Calu3 (cell line): Measurements from ENCODE around the gene FBXO10. TPM values are rescaled to one million over a fixed set of nuclear protein-coding genes. Genes with fewer than 3 reads are reported as not detected.
A peak's percentile ranks its signal among the peaks of the same experiment; 100 is the strongest.

Experiments
- BruUV-seq: library from RNA; stranded (reverse); fragments of 400-500 nt; replicated peaks from 2 replicates; lab custom pipeline; 2021; lab: Mats Ljungman, UMichigan
- CTCF ChIA-PET: fragments of 300-600 bp; sonication (Branson Sonifier 250); formaldehyde crosslinking; loops from one replicate; lab custom pipeline; 2022; ENCODE audit warnings: antibody characterized with exemption; lab: Charles Lee
- DNase-seq: peaks from one replicate; pipeline ENCODE4 v3.0.0; 2022
- H3K27ac Mint-ChIP-seq: one replicate; pipeline ENCODE4 v1.8.0; 2022; ENCODE audit warnings: mixed read lengths; ENCODE audit not compliant: unreplicated experiment
- H3K27me3 Mint-ChIP-seq: one replicate; pipeline ENCODE4 v1.8.0; 2022; ENCODE audit warnings: mixed read lengths; ENCODE audit not compliant: unreplicated experiment
- H3K36me3 Mint-ChIP-seq: one replicate; pipeline ENCODE4 v1.8.0; 2022; ENCODE audit warnings: mild to moderate bottlenecking, moderate library complexity, mixed read lengths; ENCODE audit not compliant: insufficient read depth, unreplicated experiment
- H3K4me1 Mint-ChIP-seq: one replicate; pipeline ENCODE4 v1.8.0; 2022; ENCODE audit warnings: mild to moderate bottlenecking, low read depth, mixed read lengths; ENCODE audit not compliant: unreplicated experiment
- H3K4me3 Mint-ChIP-seq: one replicate; pipeline ENCODE4 v1.8.0; 2022; ENCODE audit warnings: mild to moderate bottlenecking, low read depth, moderate library complexity, mixed read lengths; ENCODE audit not compliant: unreplicated experiment
- H3K9me3 Mint-ChIP-seq: one replicate; pipeline ENCODE4 v1.8.0; 2022; ENCODE audit warnings: low read depth, mixed read lengths; ENCODE audit not compliant: unreplicated experiment
- intact Hi-C: fragments of 100-400 bp; cut with micrococcal nuclease; formaldehyde crosslinking; loops from one replicate; pipeline ENCODE4 v1.10.0; 2022; ENCODE audit not compliant: unreplicated experiment
- total RNA-seq: library from RNA; stranded (reverse); gene quantifications from 2 replicates; pipeline ENCODE4 v1.2.3, GENCODE V29; 2022
- TF ChIP-seq, protein P1 (sequence below): fragments of 200-600 bp; IDR thresholded peaks from one replicate; pipeline ENCODE4 v1.8.0; 2022; ENCODE audit warnings: antibody characterized with exemption; ENCODE audit not compliant: unreplicated experiment

The FBXO10 gene
- total RNA-seq, 1 experiment from 2014 or later: 0.94 TPM

DNA sequence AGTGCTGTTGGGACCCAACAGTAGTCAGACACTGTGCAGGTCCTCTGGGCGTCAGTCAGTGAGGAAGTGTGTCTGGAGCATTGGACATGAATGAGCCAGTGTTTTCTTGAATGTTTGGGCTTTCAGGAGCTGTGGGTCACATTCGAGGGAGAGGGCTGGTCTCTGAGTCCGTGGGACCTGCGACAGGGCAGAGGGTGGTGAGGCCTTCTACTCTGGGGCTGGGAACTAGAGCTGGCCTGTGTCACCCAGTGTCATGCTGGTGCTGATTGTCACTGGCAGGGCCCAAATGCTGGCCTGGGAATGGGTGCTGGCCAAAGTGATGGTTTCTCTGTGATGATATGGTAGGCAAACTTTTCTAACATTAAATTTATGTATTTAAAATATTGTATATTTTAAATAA is 80.2 kb downstream of the FBXO10 start:
- no TSS peak for BruUV-seq
- intact Hi-C loops: no loop called here

DNA sequence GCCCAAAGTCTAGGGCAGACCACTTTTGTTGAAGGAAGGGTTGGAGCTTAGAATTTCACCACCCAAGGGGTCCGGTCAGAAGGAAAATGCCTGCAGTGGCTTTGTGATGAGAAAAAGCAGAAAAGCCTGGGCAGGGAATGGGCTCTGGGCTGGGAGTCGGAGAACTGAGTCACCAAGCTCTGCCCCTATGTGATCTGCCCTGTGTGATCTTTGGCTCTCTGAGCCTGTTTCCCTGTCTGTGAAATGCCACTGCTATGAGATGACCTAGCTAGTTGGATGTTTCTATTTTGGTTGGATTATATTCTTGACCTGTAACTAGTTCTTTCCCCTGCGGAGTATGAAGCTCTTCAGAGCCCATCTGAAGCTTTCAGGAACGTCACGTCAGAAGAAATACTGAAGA is 80.6 kb downstream of the FBXO10 start:
- H3K27me3 Mint-ChIP-seq: no peaks in the 10 kb centered on the region
- no peak overlapping the region for H3K4me3 Mint-ChIP-seq
- H3K9me3 Mint-ChIP-seq: no peaks in the 10 kb centered on the region
- TF ChIP-seq, protein P1, sequence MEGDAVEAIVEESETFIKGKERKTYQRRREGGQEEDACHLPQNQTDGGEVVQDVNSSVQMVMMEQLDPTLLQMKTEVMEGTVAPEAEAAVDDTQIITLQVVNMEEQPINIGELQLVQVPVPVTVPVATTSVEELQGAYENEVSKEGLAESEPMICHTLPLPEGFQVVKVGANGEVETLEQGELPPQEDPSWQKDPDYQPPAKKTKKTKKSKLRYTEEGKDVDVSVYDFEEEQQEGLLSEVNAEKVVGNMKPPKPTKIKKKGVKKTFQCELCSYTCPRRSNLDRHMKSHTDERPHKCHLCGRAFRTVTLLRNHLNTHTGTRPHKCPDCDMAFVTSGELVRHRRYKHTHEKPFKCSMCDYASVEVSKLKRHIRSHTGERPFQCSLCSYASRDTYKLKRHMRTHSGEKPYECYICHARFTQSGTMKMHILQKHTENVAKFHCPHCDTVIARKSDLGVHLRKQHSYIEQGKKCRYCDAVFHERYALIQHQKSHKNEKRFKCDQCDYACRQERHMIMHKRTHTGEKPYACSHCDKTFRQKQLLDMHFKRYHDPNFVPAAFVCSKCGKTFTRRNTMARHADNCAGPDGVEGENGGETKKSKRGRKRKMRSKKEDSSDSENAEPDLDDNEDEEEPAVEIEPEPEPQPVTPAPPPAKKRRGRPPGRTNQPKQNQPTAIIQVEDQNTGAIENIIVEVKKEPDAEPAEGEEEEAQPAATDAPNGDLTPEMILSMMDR: no peak
- DNase-seq: no peak
- H3K27ac Mint-ChIP-seq: no peak overlapping the region
- BruUV-seq: no TSS peak
- H3K36me3 Mint-ChIP-seq: peaks cover 5% of the 10 kb centered on the region
- intact Hi-C loops: no loop called here
- CTCF ChIA-PET: no interaction called here
- no peaks in the 10 kb centered on the region for H3K4me1 Mint-ChIP-seq

More for the DNA sequence above, 80.2 kb downstream of the FBXO10 start:
- Mint-ChIP-seq H3K27me3 (no peaks in the 10 kb centered on the region), H3K4me3 (no peak overlapping the region), H3K4me1 (no peaks in the 10 kb centered on the region), H3K27ac (no peak overlapping the region), H3K36me3 (peaks cover 5% of the 10 kb centered on the region), H3K9me3 (no peaks in the 10 kb centered on the region)
- no peak for DNase-seq
- CTCF ChIA-PET: no interaction called here
- TF ChIP-seq, protein P1: no peak

DNA sequence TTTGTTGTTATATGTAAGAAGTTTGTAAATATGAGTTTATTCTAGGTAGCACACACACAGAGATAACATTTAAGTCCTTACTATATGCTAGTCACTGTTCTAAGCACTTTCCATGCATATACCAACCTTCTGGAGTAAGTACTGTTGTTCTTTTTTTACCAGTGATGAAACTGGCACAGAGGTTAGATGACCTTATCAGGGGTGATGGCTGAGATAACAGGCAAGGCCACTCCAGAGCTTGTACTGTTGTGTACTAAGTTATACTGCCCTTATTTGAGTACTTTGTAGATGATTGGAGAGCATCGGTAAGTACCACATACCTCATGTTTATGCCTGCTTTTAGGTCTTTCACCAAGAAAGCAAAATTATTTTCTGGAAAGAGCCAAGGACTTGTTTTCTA is 84.2 kb downstream of the FBXO10 start:
- H3K4me3 Mint-ChIP-seq: no peak overlapping the region
- H3K9me3 Mint-ChIP-seq: no peaks in the 10 kb centered on the region
- no peaks in the 10 kb centered on the region for H3K36me3 Mint-ChIP-seq
- CTCF ChIA-PET: no interaction called here
- no peaks in the 10 kb centered on the region for H3K27me3 Mint-ChIP-seq
- TF ChIP-seq, protein P1: no peak
- intact Hi-C loops: no loop called here
- H3K27ac Mint-ChIP-seq: no peak overlapping the region
- DNase-seq: no peak
- no TSS peak for BruUV-seq
- H3K4me1 Mint-ChIP-seq: no peaks in the 10 kb centered on the region

DNA sequence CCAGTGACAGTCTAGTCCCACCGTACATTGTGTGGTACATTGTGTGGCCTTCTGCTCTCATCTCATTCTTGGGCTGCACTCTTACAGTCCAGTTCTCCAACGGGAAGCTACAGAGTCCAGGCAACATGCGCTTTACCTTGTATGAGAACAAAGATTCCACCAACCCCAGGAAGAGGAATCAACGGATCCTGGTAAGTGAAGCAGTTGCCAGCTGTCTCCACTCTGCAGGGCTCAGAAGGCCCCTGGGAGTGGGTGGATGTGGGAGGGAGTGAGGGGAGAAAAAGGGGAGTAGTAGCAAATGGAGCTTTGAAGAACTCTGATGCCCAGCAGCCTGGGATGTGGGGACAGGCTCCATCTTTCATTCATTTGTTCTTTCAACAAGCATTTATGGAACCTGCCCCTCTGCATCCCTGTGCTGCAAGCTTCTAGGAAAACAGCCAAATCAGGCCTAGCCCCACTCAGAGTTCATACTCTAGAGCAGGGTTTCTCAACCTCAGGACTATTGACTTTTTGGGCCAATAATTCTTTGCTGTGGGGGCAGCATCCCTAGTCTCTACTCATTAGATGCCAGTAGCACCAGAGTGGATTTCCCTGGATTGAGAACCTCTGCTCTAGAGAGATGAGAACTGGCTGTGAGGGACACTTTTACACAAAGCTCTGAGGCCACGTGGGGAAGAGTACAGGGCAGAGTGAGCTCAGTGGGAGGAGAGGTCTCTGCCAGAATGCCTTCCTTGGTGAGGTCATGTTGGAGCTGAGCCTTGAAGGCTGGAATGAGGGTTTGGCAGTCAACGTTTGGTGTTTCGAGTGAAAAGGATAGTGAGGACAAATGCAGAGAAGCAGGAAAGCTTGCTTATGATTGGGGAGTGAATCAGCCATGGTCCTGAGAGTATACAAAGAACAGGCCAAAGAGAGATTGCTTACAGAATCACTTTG is 89.3 kb downstream of the FBXO10 start:
- no peaks in the 10 kb centered on the region for H3K27me3 Mint-ChIP-seq
- H3K4me1 Mint-ChIP-seq: peaks cover 3% of the 10 kb centered on the region
- DNase-seq: no peak
- no TSS peak for BruUV-seq
- TF ChIP-seq, protein P1: no peak
- peaks cover 13% of the 10 kb centered on the region for H3K36me3 Mint-ChIP-seq
- H3K9me3 Mint-ChIP-seq: no peaks in the 10 kb centered on the region
- H3K27ac Mint-ChIP-seq: peak overlapping the region; percentile 85
- H3K4me3 Mint-ChIP-seq: peak overlapping the region; percentile 75
- intact Hi-C loops: no loop called here
- CTCF ChIA-PET: no interaction called here
